ENCODE data around the gene HDAC9. TPM values are rescaled to one million over a fixed set of nuclear protein-coding genes. Genes with fewer than 3 reads are reported as not detected.

HDAC9 gene
- total RNA-seq, 2 donors from 2014 or later, result 4.9 to 12.9 TPM

GRCh38 chr7:18496341-18496700 lies 772 bp downstream of the HDAC9 start:
- Histone ChIP-seq H3K36me3 (replicated peaks in 1 of 2; ENCODE audit: insufficient read depth in 1 of 2, low read depth in 2 of 2) (no peaks in the 10 kb centered on the region), H3K27ac (peak overlapping the region in 1 of 4 donors; percentile 9), H3K27me3 (no peaks in the 10 kb centered on the region), H3K4me3 (no peak overlapping the region), H3K9me3 (no peaks in the 10 kb centered on the region), H3K4me1 (peaks cover 12% of the 10 kb centered on the region)
- no peak for TF ChIP-seq POLR2A (IDR thresholded peaks at IDR 0.05)
- no peak for TF ChIP-seq CTCF (IDR thresholded peaks at IDR 0.05)
- ATAC-seq (no peak), DNase-seq (no peak)
- 25 to 34% methylated on average over 3 of the region's 3 CpGs for WGBS, 2 donors
- intact Hi-C loops (cut with DNase I), result no loop called here

DNA sequence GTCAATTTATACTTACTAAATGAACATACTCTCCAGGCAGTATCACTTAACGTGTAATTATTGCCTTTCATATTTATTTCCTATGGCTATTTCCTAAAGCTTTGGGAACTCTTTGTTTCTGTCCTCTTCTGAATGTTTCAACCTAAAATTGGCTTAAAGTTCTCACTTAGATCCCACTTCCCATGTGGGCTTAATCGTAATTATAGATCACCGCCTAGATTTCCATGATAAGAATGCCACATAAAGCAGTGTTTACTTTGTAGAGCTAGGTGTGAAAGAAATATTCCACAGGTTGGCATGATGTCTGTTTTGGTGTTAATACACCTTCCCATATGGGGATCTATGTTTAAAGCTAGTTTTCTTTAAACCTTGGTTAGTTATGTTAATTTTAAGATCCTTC lies 1.5 kb downstream of the HDAC9 start:
- ATAC-seq (no peak), DNase-seq (no peak)
- H3K36me3 ChIP-seq (replicated peaks in 1 of 2; ENCODE audit: insufficient read depth in 1 of 2, low read depth in 2 of 2), result no peaks in the 10 kb centered on the region
- intact Hi-C loops (cut with DNase I), result no loop called here
- H3K4me3 ChIP-seq, result no peak overlapping the region
- peaks cover 12% of the 10 kb centered on the region for H3K4me1 ChIP-seq
- no peak overlapping the region for H3K27ac ChIP-seq
- 48 to 54% methylated on average over 3 of the region's 3 CpGs for WGBS, 2 donors
- no peak for TF ChIP-seq POLR2A (IDR thresholded peaks at IDR 0.05)
- TF ChIP-seq CTCF (IDR thresholded peaks at IDR 0.05), result no peak
- H3K27me3 ChIP-seq, result no peaks in the 10 kb centered on the region
- no peaks in the 10 kb centered on the region for H3K9me3 ChIP-seq

DNA sequence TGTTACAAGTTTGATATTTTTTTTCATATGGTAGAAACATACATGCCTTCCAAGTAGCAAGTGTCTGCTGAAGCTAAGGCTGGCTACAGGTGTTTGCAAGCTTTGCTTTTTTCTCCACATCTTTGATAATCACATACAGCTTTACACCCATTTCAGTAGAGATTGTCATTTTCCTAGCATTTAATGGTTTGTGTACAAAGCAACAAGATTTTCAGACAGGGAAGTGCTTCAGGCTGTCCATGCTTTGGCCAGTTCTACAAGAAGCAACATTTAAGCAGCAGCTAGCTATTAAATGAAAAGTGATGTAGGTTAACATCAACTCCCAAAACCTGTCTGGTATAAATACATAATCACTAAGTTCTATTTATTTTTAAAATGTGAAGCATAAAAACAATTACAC lies 2.3 kb downstream of the HDAC9 start:
- DNase-seq (no peak), ATAC-seq (no peak)
- no peaks in the 10 kb centered on the region for H3K9me3 ChIP-seq
- no peak overlapping the region for H3K4me3 ChIP-seq
- H3K36me3 ChIP-seq (replicated peaks in 1 of 2; ENCODE audit: insufficient read depth in 1 of 2, low read depth in 2 of 2), result no peaks in the 10 kb centered on the region
- peaks cover 12% of the 10 kb centered on the region for H3K4me1 ChIP-seq
- TF ChIP-seq POLR2A (IDR thresholded peaks at IDR 0.05) (no peak), CTCF (IDR thresholded peaks at IDR 0.05) (no peak)
- intact Hi-C loops (cut with DNase I), result no loop called here
- H3K27me3 ChIP-seq, result no peaks in the 10 kb centered on the region
- H3K27ac ChIP-seq, result no peak overlapping the region

DNA sequence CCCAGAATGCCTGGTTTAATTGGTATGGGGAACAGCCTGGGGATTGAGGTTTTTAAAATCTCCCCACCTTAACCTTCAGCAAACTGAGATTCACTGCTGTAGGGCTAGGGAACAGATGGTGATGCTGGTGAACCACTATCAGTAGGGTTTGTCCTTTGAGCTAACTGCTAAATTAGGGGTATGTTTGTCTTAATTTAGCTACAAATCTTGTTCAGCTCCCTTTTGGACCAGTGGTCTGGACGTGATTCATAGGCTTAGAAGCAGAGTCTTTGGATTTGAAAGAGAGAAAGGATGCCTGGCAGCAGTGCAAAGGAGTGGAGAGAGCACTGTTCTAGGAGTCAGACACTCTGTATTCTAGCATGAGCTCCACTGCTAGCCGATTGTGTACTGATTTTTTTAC lies 2.8 kb downstream of the HDAC9 start:
- intact Hi-C loops (cut with DNase I), result no loop called here
- WGBS, 2 donors, result 59 to 61% methylated on average over 2 of the region's 2 CpGs
- TF ChIP-seq CTCF (IDR thresholded peaks at IDR 0.05), result no peak
- no peak for TF ChIP-seq POLR2A (IDR thresholded peaks at IDR 0.05)

DNA sequence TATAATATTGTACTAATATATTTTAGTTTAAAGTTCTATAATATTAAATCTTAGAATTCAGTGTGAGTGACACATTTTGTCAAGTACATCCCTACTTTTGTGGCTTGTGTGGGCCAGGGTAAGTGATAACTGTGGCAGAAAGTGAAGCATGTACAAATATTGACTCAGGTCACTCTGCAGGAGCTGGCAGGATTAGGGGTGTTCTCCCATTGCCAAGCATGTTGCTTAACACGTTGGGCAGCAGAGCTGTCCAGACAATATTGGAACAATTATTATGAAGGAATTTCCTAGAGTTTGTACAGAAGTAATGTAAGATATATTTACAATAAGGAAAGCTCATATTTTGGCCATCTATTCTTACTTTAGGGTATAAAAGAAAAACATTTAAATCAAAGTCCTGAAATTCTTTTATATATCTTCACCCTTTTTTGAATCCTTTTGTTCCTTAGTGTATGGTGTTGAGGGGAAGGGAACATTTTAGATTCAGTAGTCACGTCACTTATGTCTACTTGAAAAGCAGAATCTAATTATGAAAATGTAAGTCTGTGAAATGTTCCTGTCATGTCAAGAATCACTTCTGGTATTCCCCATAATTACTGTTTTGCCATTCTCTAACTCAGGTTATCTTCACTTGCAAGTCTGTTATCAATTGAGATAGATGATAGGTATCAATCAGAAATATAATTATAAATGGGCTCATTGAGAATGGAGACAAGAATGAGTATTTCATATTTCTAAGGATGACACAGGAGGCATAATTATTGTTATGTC lies 4.0 kb downstream of the HDAC9 start:
- Histone ChIP-seq H3K9me3 (no peaks in the 10 kb centered on the region), H3K36me3 (replicated peaks in 1 of 2; ENCODE audit: insufficient read depth in 1 of 2, low read depth in 2 of 2) (no peaks in the 10 kb centered on the region), H3K4me1 (peaks cover 12% of the 10 kb centered on the region), H3K27me3 (no peaks in the 10 kb centered on the region), H3K27ac (no peak overlapping the region), H3K4me3 (no peak overlapping the region)
- 33 to 36% methylated on average over 2 of the region's 2 CpGs for WGBS, 2 donors
- intact Hi-C loops (cut with DNase I), result no loop called here
- TF ChIP-seq POLR2A (IDR thresholded peaks at IDR 0.05) (no peak), CTCF (IDR thresholded peaks at IDR 0.05) (no peak)
- ATAC-seq (peak; percentile 53), DNase-seq (peak; percentile 19 to 39 (median 38))

More for the DNA sequence above, 2.8 kb downstream of the HDAC9 start:
- Histone ChIP-seq H3K9me3 (no peaks in the 10 kb centered on the region), H3K4me3 (no peak overlapping the region), H3K4me1 (peaks cover 12% of the 10 kb centered on the region), H3K36me3 (replicated peaks in 1 of 2; ENCODE audit: insufficient read depth in 1 of 2, low read depth in 2 of 2) (no peaks in the 10 kb centered on the region), H3K27me3 (no peaks in the 10 kb centered on the region), H3K27ac (no peak overlapping the region)
- ATAC-seq (no peak), DNase-seq (no peak)
